Kasumi-1 (cell line): ENCODE measurements around the gene KDM1B.
"Not testable (repeated sequence)": the region's sequence is repeated elsewhere in the genome, so short reads cannot be mapped to it uniquely, and the experiment has no call there.

Experiments used
- DNase-seq, 2 experiments: peaks; one replicate each; lab custom pipeline; 2025; lab: John Stamatoyannopoulos, UW

KDM1B gene

DNA sequence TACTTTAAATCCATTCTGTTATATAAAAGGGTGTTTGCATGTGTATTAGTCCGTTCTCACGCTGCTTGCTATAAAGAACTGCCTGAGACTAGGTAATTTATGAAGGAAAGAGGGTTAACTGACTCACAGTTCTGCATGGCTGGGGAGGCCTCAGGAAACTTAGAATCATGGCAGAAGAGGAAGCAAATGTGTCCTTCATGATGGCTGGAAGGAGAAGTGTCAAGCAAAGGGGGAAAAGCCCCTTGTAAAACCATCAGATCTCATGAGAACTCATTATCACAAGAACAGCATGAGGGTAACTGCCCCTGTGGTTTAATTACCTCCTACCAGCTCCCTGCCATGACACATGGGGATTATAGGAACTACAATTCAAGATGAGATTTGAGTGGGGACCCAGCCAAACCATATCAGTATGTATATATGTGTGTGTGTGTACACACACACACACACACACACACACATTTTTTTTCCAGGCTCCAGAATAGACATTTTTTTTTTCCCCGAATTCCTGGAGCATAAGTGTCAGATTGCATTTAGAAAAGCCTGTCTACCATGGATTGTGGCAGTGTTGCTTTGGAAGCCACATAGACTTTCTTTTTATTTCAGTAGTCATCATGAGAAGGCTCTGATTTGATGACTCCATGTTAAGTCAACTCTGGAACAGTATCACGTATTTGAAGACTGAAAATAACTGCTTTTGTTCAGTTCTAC is 31.5 kb downstream of the KDM1B start:
- peak; percentile 28 to 33 for DNase-seq

DNA sequence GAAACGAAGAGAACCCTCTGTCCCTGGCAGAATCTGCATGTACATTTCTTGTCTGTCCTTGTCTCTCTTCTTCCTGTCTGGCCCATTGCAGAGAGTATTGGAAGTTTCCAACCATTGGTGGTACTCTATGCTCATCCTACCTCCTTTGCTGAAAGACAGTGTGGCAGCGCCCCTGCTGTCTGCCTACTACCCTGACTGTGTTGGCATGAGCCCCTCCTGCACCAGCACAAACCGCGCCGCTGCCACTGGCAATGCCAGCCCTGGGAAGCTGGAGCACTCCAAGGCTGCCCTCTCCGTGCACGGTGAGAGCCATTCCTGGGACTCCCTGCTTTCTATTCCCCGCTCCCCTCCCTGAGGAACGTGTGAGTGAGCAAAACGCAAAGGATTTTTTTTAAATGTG is 32.5 kb downstream of the KDM1B start:
- DNase-seq = no peak

DNA sequence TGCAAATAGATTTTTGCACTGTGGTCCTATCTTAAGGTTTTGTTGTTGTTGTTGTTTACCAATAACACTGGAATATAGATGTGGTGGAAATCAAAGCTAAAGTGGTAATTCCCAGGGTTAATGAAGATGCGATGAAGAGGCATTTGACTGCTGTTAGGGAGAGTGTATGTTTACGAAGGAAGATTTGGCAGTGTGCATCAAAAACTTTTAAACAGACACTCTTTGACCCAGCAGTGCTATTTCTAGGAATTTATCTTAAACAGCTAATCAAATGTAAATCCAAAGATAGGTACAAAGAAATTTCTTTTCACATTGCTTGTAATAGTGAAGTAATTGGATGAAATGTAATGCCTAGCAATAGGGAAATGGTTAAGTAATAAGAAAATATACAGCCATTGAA is 34.0 kb downstream of the KDM1B start:
- no peak for DNase-seq

DNA sequence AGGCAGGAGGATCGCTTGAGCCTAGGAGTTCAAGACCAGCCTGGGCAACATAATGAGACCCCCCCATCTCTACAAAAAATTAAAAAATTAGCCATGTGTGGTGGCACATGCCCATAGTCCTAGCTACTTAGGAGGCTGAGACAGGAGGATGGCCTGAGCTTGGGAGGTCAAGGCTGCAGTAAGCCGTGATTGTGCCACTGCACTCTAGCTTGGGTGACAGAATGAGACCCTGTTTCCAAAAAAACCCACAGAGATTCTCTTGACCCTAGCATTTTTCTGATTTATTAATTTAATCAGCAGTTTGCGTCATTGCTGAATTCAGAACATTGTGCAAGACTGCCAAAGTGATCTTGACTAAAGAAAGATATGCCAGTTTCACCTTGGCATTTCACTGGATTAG is 36.8 kb downstream of the KDM1B start:
- no peak for DNase-seq

DNA sequence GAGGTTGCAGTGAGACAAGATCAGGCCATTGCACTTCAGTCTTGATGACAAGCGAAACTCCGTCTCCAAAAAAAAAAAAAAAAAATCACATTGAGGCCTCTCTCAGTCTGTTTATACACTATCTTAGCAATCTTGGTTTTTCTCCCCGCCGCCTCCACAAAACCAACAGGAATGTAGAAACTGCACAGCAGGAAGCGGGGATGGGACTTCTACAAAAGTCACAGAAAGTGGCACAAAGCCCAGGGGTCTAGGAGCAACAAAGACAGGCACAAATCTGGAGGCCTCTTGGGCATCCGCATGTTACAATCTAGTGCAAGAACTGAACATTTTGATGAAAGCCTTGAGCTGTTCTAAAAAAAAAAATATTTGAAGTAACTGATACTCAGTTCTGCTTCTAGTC is 48.6 kb downstream of the KDM1B start:
- DNase-seq = no peak

DNA sequence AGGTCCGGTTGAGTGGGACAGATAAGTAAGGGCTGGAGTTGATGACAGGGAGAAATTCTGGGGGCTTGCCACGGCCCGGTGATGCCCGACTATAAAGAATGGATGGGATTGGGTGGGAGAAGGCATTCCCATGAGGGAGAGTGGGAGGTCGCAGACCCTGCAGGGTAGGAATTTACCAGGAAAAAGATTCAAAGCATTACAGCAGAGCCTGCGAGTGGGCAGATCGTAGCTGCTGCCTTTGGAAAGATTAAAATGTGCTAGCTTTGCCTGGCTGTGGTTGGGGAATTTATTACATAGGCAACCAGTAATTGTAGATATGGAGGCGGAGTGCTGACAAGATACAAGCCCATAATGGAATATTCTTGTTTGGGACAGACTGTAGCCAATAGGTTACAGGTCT is 49.5 kb downstream of the KDM1B start:
- DNase-seq = no peak

DNA sequence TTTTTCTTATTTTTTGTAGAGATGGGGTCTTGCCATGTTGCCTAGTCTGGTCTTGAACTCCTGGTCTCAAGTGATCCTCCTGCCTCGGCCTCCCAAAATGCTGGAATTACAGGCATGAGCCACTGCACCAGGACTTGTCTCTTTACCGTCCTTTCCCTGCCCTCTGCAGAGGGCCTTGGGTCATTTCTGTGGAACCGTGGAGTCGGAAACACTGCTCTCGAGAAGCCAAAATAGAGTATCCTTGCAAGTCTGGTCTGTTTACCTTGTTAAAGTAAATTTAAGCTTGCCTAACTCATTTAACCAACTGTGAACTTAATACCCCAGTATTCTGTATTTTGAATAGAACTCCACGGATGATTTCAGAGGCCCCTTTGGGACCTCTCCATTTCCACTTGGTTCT is 51.4 kb downstream of the KDM1B start:
- no peak for DNase-seq

DNA sequence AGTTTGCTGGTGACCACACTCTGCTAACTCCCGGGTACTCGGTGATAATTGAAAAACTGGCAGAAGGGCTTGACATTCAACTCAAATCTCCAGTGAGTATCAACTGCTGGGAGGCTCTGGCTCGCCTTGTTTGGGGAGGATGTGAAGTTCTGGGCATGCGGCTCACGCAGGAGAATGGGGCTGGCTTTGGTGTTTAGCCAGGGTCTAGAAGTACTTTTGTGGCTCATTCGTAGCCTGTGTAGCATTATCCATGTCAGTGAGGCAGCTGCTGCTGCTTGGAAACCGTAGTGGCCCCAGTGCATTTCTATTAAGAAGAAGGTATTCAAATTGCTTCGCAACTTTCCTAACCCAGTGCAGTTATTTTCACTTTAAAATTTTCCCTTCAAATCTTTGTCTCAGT is 52.2 kb downstream of the KDM1B start:
- DNase-seq = no peak

DNA sequence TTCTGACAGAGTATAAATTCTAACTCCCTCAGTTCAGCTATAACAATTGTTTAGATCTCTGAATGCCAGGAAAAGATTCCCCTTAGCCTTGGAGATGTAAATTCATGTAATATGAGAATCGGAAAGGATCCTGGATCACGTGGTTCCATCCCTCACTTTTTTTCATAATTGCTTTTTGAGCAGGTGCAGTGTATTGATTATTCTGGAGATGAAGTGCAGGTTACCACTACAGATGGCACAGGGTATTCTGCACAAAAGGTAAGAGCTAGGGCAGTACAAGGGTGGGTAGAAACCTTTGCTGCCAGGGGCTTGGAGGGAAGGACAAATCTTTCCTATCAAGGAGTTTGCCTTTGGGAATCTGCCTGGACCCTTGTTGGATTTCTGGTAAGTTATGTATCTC is 52.7 kb downstream of the KDM1B start:
- no peak for DNase-seq

DNA sequence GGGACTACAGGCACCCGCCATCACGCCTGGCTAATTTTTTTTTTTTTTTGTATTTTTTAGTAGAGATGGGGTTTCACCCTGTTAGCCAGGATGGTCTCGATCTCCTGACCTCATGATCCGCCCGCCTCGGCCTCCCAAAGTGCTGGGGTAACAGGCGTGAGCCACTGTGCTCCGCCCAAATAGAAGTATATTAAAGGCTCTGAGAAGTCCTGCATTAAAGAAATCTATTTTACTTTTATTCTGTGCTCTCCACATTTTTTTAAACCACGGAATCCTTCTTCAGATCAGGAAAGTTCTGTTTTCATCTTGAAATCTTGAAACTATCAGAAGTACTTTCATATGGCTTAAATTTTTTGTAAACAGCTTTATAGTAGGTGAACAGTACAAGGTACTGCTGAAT is 53.6 kb downstream of the KDM1B start:
- not testable (repeated sequence) for DNase-seq

DNA sequence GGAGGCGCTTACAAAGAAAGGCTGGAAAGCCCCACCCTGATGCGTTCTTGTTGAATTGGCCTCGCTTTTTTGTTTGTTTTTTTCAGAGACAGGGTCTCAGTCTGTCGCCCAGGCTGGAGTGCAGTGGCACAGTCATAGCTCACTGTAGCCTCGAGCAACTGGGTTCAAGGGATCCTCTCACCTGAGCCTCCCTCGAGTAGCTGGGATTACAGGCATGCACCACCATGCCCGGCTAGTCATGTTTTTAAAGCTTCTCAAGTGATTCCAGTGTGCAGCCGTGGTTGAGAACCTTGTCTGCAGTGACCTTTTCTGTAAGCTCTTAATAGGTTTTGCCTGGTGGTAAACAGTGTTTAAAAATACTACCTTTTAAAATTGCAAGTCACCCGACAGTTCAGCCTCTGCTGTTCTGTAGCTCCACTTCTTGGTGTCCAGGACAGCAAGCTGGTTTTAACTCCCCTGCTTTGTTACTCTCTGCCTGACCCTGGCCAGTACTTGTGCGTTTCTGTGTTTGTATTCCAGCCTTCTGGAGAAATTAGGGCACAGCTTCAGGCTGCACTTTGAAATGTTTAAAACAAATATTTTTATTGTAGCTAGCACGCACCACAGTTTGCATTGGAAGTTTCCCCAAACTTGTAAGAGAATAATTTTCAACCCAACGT is 54.4 kb downstream of the KDM1B start:
- DNase-seq = no peak

DNA sequence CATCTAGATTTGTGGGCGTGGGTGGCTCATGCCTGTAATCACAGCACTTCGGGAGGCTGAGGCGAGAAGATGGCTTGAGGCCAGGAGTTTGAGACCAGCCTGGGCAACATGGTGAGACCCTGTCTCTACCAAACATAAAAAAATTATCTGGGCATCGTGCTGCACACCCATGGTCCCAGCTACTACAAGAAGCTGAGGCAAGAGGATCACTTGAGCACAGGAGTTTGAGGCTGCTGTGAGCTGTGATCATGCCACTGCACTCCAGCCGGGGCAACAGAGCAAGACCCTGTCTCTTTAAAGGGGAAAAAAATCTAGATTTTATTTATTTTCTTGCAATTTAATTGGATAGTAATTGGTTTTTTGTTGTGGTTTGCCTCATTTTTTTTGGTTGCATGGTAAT is 55.5 kb downstream of the KDM1B start:
- DNase-seq = no peak

DNA sequence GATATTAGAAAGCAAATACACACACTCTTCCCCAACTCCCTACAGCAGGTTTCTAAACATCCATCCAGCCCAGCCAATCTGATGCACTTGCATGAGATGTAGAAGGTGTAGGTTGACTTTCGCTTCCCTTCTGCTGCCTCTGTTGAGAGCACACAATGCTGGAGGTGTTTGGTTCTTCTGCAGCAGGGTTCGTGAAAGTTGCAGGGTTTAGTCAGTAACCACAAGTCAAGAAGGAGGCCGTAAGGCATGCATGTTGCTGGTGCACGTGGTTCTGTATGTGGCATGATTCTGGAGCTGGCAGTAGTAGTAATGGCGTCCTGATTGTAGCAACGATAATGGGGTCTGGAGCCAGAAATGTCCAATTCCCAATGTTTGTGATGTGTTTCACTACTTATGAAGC is 56.1 kb downstream of the KDM1B start:
- DNase-seq = no peak

DNA sequence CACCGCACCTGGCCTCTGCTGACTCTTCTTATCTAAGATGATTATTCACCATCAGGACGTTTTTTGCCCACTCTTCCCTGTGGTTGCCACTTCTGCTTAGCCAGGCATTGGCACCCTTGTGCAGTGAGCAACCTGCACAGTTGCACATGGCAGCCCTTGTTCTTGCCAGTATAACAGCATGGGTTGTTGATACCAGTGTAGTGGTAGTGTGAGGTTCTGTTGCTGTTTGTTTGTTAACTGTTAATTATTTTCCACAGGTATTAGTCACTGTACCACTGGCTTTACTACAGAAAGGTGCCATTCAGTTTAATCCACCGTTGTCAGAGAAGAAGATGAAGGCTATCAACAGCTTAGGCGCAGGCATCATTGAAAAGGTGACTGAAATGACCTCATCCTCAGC is 57.0 kb downstream of the KDM1B start:
- DNase-seq = no peak

DNA sequence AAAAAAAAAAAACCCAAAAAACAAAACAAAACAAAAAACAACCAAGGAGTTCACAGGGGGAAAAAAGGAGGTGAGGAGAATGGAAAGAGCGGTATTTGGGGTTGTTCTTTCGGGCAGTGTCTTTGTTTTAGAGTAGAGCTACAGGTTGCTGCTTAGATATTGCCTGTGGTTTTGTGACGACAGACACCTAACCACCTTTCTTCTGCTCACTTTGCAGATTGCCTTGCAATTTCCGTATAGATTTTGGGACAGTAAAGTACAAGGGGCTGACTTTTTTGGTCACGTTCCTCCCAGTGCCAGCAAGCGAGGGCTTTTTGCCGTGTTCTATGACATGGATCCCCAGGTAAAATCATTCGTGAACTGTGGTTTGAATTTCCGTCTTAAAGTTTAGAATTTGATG is 58.2 kb downstream of the KDM1B start:
- DNase-seq = no peak

DNA sequence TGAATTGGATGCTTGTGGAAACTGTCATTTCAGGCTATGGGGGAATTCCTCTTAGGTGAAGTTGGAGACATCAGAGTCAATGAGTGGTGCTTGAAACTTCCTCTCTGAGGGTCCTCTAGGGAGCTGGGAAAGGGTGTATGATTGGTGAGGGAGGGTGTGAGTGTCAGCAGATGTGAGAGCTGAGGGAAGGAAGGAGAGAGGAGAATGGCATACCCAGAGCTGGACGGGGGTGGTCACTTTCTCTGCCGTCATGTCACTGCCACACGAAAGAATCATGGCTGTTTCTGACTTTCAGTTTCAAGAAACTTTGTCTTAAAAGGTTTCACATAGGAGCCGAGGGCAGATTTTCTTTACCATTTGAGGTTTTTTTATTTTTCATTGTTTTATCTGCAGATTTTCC is 58.8 kb downstream of the KDM1B start:
- no peak for DNase-seq

DNA sequence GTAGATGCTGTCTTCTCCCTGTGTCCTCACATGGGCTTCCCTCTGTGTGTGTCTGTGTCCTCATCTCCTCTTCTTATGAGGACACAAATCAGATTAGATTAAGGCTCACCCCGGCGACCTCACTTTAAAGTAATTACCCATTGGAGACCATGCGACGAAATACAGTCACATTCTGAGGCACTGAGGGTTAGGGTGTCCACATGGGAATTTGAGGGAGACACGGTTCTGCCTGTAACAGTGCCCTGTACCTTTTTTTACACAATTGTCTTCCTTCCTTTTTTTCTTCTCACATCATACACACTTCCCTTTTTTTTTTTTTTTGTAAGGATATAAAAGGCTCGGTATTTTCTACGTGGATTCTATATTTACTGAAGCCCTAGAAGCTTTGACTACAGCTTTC is 60.2 kb downstream of the KDM1B start:
- peak; percentile 60 to 66 for DNase-seq

DNA sequence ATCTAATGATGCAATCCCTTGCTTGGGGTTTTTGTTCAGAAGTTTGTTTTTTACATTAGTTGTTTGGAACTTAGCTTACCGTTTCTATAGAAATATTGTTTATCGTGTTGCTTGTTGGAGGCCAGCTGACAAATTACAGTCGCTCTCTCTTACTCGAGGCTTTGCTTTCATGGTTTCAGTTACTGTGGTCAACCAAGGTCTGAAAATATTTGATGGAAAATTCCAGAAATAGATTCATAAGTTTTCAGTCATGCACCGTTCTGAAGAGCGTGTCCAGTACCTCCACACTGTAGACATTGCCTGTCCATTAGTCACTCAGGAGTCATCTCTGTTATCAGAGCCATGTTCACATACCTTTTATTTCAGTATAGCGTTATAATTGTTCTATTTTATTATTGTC is 61.2 kb downstream of the KDM1B start:
- no peak for DNase-seq

DNA sequence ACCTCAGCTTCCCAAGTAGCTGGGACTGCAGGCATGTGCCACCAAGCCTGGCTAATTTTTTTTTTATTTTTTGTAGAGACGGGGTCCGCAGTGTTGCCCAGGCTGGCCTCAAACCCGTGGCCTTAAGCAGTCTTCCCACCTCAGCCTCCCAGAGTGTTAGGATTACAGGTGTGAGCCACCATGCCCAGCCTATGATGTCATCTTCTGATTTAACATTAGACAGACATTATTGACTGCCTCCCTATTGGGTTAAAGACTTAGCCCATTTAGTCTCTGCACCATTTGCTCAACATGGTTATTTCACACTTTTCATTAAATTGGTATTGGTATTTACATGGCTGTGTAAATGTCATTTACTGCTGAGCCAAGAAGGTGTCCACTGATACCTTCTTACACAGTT is 63.0 kb downstream of the KDM1B start:
- no peak for DNase-seq

DNA sequence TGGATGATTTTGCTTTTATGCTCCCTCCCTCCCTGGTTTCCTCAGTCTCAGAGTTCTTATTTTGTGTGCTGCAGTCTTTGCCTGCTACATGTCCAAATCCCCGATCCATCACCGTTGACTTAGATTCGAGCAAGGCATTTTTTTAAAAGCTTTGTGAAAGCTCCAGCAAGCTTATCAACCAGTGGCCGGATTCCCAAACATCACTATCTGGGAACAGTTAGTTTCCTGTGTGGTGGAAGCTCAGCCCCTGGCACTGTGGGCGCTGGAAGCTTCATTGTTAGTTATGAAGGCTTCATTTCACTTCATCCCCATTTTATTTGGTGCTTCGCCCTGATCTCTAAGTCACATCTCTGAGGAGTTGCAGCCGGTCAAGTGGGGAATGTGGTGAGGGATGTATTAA is 64.4 kb downstream of the KDM1B start:
- DNase-seq = no peak

DNA sequence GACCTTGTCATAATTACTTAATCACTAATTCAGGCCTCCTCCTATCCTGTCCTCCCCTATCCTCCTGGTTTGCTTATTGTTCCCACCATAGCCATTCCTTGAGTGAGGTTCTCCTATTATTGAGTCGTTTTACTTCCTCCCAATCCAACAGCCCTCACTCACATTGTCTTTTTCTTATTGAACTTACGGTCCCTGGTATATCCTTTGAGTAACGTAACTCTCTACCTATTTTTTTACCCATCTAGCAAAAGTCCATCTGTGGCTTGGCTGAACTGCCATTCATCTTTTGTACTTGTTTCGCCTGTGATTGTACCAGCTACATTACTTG is 66.0 kb downstream of the KDM1B start:
- no peak for DNase-seq

DNA sequence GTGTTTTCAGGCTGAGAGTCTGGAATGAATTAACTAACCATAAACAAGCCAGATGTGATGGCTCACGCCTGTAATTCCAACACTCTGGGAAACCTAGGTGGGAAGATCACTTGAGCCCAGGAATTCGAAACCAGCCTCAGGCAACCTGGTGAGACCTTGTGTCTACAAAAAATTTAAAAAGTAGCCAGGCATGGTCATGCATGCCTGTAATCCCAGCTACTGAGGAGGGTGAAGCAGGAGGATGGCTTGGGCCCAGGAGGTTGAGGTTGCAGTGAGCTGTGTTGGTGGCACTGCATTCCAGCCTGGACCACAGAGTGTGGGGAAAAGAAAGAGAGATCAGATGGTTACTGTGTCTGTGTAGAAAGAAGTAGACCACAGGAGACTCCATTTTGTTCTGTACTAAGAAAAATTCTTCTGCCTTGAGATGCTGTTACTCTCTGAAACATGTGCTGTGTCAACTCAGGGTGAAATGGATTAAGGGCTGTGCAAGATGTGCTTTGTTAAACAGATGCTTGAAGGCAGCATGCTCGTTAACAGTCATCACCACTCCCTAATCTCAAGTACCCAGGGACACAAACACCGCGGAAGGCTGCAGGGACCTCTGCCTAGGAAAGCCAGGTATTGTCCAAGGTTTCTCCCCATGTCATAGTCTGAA is 71.4 kb downstream of the KDM1B start:
- not testable (repeated sequence) for DNase-seq

DNA sequence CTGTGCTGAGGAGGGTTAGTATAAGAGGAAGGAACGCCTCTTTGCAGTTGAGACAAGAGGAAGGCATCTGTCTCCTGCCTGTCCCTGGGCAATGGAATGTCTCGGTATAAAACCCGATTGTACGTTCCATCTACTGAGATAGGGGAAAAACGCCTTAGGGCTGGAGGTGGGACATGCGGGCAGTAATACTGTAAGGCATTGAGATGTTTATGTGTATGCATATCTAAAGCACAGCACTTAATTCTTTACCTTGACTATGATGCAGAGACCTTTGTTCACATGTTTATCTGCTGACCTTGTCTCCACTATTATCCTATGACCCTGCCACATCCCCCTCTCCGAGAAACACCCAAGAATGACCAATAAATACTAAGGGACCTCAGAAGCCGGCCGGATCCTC is 71.9 kb downstream of the KDM1B start:
- DNase-seq = not testable (repeated sequence)

DNA sequence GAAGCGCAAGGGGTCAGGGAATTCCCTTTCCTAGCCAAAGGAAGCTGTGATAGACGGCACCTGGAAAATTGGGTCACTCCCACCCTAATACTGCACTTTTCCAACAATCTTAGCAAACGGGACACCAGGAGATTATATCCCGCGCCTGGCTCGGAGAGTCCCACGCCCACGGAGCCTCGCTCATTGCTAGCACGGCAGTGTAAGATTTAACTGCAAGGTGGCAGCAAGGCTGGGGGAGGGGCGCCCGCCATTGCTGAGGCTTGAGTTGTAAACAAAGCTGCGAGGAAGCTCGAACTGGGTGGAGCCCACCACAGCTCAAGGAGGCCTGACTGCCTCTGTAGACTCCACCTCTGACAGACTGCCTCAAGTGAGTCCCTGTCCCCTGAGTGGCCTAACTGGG is 73.4 kb downstream of the KDM1B start:
- not testable (repeated sequence) for DNase-seq
